ENCODE measurements around the gene RNF112.

GRCh38 chr17:19408346-19408710 lies 2.7 kb upstream of the RNF112 start:
- TF ChIP-seq CTCF (IDR thresholded peaks at IDR 0.05) (no peak), EP300 (IDR thresholded peaks at IDR 0.05; ENCODE audit: low read depth) (no peak), POLR2A (IDR thresholded peaks at IDR 0.05) (no peak)

All from transverse colon (tissue), 3 donors.